HTR-8/SVneo (cell line): Measurements from ENCODE around the gene USP7.
"Not testable (repeated sequence)": the region's sequence is repeated elsewhere in the genome, so short reads cannot be mapped to it uniquely, and the experiment has no call there.

Experiments
- DNase-seq: peaks from one replicate; pipeline ENCODE4 v3.0.0; 2011; ENCODE audit warnings: low spot score, mixed read lengths; ENCODE audit not compliant: insufficient read length
- FAIRE-seq: peaks from 2 replicates; lab custom pipeline; 2011; peaks lifted over from hg19 to GRCh38; lab: Jason Lieb, UNC

The USP7 gene

DNA sequence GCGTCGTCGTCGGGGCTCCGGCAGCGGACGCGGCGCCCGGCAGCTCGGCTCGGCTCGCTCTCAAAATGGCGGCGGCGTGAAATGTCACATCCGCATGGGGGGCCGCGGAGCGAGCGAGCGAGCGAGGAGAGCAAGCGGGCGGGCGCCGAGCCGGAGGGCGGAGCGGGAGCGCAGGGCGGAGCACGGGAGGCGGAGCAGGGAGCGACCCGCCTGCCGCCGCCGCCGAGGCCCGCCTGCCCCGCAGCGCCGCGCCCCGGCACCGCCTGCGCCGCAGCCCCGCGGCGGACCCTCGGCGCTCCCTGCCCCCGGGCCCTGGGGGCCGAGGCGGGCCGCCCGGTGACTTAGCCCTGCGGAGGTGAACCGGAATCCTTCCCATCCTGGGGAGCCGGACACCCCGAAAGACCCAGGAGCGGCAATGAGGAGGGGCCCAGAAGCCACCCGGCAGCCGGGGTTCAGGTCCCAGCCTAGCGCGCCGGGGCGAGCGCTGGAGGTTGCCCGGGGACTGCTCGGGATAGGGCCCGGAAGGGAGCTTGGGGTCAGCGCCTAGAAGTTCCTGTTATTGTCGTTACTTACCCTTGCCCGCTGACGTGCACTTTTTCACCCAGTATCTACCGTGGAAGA is at the start of gene USP7:
USP7 (minus strand) TSS at position 86 of the 621 bp plus-strand sequence. CDS start 621 bp downstream, outside the sequence.
- FAIRE-seq: no peak

GRCh38 chr16:9013508-9013864 is 49.8 kb upstream of the USP7 start:
- FAIRE-seq: no peak
- DNase-seq: no peak

More for the DNA sequence above, at the start of gene USP7:
- peak; percentile 89 for DNase-seq

DNA sequence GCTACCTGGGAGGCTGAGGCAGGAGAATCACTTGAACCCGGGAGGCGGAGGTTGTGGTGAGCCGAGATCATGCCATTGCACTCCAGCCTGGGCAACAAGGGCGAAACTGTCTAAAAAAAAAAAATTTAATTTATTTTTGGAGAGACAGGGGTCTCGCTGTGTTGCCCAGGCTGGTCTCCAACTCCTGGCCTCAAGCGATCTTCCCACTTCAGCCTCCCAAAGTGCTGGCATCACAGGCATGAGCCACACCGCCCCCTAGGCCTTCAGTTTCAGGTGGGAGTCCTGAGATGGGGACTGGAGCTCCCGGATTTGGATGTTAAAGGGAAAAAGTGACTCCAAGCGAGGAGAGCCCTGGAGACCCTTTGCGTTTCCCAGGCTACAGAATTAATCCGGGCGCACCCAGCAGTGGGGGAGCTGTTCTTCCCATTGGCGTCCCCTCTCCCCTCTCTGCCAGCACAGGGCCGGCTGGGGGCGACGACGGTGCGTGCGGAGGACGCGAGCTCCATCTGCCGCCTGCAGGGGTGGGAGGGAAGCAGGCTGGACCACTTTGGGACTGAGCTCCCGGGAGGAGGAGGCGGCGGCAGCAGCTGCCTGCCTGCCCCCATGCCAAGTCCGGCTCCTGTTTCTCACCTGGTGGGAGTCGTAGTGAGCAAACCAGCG is 49.3 kb upstream of the USP7 start:
- DNase-seq (no peak), FAIRE-seq (no peak)

DNA sequence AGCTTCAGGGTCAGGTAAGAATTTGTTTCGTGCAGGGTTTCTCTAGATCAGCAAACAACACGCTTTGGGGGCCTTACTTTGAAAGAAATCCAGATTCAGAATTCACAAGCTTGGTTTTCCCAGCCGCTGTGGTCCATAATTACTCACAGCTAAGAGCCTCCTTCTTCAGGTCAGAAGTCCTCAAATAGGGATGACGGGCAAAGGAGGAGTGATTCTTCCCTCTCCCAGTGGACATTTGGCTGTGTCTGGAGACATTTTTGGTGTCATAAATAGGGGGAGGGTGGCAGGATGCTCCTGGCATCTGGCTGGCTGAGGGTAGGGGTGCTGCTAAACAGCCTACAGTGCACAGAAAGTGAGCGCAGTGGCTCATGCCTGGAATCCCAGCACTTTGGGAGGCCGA is 48.6 kb upstream of the USP7 start:
- DNase-seq (no peak), FAIRE-seq (no peak)

- FAIRE-seq (no peak), DNase-seq (peak; percentile 92)
Measured at GRCh38 chr16:9008601-9009260, 45.0 kb upstream of the USP7 start.

- DNase-seq (no peak), FAIRE-seq (no peak)
Measured at GRCh38 chr16:9007177-9007794, 43.6 kb upstream of the USP7 start.

DNA sequence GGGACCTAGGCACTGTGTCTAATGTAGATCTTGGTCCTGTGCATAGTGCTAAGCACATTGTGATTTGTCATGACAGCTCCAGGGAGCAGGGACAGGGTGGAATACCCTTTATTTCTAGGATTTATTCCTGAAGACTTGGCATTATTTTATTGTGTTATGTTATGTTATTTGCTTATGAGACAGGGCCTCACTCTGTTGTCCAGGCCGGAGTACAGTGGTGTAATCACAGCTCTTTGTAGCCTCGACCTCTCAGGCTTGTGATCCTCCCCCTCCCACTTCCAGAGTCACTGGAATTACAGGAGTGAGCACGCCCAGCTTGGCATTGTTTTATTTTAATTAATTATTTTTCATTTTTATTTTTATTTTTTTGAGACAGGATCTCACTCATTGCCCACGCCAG is 40.5 kb upstream of the USP7 start:
- FAIRE-seq (no peak), DNase-seq (no peak)

DNA sequence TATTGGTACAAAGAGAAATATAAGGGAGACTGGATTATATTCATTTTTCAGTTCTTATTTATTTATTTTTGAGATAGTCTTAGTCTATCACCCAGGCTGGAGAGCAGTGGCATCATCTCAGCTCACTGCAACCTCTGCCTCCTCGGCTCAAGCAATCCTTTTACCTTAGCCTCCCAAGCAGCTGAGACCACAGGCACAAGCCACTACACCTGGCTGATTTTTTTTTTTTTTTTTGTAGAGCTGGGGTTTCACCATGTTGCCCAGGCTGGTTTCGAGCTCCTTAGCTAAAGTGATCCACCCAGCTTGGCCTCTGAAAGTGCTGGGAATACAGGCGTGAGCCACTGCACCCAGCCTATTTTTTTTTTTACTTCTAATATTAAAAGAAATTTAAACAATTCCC is 40.1 kb upstream of the USP7 start:
- FAIRE-seq (no peak), DNase-seq (no peak)

- FAIRE-seq (no peak), DNase-seq (no peak)
Measured at GRCh38 chr16:9003322-9003721, 39.6 kb upstream of the USP7 start.

DNA sequence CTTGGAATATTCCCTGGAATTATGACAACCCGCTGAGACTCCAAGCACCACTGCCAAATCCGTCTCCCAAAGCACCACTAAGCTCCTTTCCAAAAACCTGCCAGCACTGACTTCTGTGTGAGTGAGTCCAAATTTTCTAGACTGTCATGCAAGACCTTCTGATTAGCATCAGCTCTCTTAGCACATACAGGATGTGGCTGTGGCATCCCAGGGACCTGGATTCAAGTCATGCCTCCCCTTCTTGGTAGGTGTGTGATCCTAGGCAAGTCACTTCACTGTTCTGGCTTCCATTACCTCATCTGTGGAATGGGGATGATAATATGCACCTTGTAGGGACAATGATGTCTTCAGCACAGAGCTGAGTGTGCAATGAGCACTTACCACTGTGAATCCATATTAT is 38.3 kb upstream of the USP7 start:
- DNase-seq (no peak), FAIRE-seq (no peak)

DNA sequence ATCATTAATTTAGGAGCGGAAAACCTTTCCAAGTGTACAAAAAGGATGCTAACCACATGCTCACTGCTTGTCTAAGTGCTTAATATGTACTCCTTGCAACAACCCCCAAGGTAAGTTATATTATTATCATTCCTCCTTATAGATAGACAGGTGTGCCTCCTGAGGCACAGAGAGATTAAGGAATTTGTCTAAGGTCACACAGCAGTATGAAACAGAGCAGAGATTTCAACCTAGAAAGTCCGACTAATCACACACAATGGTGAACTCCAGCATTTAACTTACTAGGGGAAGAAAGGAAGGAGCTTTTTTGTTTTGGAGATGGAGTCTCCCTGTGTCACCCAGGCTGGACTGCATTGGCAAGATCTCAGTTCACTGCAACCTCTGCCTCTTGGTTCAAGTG is 37.0 kb upstream of the USP7 start:
- FAIRE-seq: no peak
- no peak for DNase-seq

- no peak for FAIRE-seq
- DNase-seq: no peak
Measured at GRCh38 chr16:8999800-9000199, 36.1 kb upstream of the USP7 start.

DNA sequence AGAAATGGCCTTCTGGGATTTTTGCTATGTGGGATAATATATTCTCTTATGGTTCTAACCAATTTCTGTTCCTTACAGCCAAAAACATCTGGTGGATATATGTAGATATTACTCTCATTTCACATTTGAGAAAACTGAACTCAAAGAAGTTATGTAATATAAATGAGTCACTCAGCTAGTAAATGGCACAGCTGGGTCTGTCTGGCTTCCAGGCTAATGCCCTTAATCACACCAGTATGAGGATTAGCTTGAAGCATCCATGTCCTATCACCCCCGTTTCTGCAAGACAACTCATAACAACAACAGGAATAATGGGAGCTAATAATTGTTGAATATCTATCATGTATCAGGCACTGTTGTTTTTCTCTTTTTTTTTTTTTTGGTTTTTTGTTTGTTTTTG is 34.4 kb upstream of the USP7 start:
- peak; percentile 28 for DNase-seq
- no peak for FAIRE-seq

DNA sequence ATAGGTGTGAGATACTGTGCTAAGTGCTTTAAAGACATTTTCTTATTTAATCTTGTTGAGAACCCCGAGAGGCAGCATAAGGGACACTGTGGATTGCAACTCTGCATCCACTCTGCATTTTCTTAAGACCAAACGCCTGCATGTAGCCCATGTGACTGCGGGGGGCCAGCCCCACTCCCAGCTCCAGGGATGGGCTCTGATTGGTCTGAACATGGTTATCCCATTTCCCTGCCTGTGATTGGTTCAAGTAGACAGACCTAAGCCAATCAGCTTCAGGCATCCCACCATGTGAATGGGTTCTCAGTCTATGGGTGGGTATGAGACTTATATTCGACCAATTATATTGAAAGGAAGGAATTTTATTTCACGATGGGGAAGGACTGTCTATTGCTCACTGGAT is 33.2 kb upstream of the USP7 start:
- FAIRE-seq: no peak
- no peak for DNase-seq

DNA sequence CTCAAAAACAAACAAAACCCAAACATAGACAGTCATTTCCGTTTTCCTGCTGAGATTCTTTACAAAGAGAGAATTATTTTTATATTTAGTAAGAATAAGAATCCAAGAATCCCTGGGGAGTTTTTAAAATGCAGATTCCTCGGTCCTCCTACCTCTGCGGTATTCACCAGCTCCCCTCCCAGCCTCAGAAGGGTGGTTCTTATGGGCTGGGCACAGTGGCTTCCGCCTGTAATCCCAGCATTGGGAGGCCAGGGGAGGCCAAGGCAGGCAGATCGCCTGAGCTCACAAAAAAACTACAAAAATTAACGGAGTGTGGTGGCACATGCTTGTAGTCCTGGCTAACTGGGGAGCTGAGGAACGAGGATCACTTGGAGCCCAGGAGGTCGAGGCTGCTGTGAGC is 26.7 kb upstream of the USP7 start:
- FAIRE-seq (no peak), DNase-seq (no peak)

DNA sequence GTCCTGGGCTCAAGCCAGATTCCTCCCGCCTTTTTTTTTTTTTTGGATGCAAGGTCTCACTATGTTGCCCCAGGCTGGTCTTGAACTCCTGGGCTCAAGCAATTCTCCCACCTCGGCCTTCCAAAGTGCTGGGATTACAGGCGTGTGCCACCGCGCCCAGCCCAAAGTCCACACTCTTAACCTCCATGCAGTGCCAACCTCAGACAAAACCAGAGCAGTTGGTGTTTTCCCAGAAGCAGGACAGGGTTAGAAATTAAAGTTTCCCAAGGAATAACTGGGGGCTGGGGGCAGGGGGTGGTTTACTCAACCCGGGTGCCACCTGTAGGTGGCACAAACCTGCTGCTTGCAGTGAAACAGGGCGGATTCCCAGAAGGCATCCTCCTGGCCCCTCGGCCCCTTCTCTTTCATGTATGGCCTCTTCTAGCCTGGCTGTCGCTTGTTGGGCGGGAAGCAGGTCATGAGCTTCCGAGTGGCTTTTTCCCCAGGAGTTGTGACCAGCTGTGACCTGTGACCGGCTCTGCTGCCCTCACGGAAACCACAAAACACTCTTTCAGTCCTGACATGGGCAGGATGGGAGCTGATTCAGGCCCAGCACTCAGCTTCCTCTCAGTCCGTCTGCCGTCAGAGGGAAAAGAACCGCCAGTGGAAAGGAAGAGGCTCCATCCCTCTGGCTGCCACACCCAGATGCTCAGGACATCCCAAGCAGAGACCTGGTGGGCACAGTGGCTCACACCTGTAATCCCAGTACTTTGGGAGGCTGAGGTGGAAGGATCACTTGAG is 25.6 kb upstream of the USP7 start:
- no peak for DNase-seq
- no peak for FAIRE-seq

DNA sequence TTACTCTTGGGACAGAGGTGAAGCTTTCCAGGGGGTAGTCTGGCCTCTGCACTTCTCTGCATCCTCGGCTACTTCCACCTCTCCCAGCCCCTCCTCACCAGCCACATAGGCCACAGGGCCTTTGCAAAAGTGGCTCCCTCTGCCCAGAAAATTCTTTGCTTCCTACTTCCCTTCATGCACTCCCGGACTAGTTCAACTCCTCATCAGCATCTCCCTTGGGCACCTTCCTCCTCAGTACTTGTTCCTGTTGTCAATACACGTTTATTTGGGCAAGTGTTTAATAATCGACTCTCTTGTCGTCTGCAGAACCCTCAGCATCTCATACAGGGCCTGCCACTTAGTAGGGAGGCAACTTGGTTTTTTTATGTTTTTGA is 23.1 kb upstream of the USP7 start:
- FAIRE-seq (no peak), DNase-seq (no peak)

GRCh38 chr16:8986111-8986510 is 22.4 kb upstream of the USP7 start:
- no peak for FAIRE-seq
- DNase-seq: no peak

GRCh38 chr16:8982816-8983215 is 19.1 kb upstream of the USP7 start:
- FAIRE-seq: no peak

GRCh38 chr16:8981901-8982300 is 18.2 kb upstream of the USP7 start:
- not testable (repeated sequence) for DNase-seq, FAIRE-seq

More at GRCh38 chr16:8982816-8983215, 19.1 kb upstream of the USP7 start:
- DNase-seq: no peak
